DND-41 (cell line): ENCODE data around the gene PHC2.

Experiments
- CTCF ChIP-seq: IDR thresholded peaks from 2 replicates; pipeline ENCODE4 v1.5.1; 2012; ENCODE audit warnings: borderline replicate concordance, low read length, moderate library complexity, mild to moderate bottlenecking; ENCODE audit not compliant: poor library complexity, severe bottlenecking; ENCODE audit errors: extremely low read depth
- EZH2 ChIP-seq: IDR thresholded peaks from 3 replicates; pipeline ENCODE4 v1.6.1; 2012; ENCODE audit warnings: borderline replicate concordance, low read depth, mild to moderate bottlenecking, moderate library complexity, low read length, inconsistent platforms; ENCODE audit not compliant: severe bottlenecking

DNA sequence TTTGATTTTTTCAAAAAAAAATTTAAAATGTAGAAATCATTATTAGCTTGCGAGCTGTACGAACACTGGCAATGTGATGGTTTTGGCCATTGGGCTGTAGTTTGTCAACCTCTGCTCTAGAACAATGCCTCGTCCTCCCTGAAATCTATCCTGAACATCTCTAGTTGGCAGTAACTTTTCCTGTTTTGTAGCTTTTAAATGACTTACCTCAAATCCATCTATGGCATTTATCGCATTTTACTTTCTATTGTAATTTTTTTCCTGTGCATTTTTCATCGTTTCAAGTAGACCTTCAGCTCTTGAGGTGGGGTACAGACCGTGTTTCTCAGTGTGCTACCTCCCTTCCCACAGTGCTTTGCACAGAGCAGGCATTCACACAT lies 79.6 kb downstream of the PHC2 start:
- no peak for TF ChIP-seq CTCF
- TF ChIP-seq EZH2 = no peak
